HG03175 (cell line): ENCODE measurements around the gene LRFN3.
A peak's percentile ranks its signal among the peaks of the same experiment; 100 is the strongest.
"Not testable (repeated sequence)": the region's sequence is repeated elsewhere in the genome, so short reads cannot be mapped to it uniquely, and the experiment has no call there.

Experiments
- ATAC-seq: cut with Tn5 transposase; IDR thresholded peaks from one replicate; pipeline ENCODE4 v1.9.1; 2021; ENCODE audit warnings: mild to moderate bottlenecking, moderate library complexity; ENCODE audit not compliant: unreplicated experiment

LRFN3 gene

DNA sequence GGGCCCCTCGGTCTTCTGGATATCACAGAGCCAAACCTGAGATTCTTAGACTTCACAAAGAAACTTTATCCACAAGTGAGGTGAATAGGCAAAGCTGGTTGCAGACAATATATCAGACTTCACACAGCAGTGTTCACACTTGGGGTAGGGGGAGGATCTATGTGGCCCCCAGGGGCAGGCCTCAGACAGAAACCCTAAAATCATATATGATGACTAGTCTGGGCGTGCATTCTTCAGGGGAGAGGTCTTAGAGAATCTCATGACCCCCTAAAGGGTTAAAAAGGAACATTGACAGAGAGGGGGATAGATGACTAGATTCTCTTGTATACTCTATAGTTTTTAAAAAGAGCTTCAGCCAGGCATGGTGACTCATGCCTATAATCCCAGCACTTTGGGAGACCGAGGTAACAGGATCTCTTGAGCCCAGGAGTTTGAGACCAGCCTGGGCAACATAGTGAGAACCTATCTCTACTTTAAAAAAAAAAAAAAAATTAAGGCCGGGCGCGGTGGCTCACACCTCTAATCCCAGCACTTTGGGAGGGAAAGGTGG is 30.9 kb upstream of the LRFN3 start:
- ATAC-seq, result no peak

DNA sequence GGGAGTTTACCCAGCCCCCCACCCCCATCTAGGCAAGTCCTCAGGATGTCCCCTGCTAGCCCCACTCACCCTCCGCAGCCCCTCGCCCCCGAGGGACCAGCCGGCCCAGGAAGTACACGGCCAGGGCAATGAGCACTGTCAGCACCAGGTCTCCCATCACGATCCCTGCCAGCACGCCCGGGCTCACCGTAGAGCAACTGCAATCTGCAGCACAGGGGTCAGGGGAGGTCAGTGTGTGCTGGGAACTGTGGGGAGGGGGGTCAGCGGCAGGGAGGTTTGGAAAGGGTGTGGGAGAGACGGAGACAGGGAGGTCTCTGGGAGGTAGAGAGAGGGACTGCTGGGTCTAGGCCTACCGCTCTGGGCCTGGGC is 28.8 kb upstream of the LRFN3 start:
- ATAC-seq, result no peak

DNA sequence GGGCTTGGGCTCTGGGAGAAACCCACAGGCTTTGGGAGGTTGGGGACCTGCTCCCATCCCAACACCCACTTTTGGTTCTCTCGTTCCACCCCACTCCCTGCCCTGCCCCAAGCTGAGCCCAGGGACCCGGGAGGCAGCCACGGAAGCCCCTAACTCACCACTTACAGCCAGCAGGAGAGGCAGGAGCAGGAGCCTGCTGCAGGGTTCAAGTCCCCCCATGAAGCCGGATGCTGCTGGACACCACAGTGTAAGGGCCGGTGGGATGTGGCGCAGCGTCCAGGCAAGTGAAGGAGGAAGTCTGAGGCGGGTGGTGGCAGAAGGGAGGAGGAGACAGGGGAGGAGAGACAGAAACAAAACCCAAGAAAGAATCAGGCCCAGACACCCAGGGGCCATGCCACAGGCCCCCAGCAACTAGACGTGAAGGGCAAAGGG is 28.1 kb upstream of the LRFN3 start, which contains the start of gene TYROBP:
Gene TYROBP, minus strand, starts transcription at position 286 of the 432 bp plus-strand sequence. Its CDS starts 67 bp downstream, at position 219.
- no peak for ATAC-seq

DNA sequence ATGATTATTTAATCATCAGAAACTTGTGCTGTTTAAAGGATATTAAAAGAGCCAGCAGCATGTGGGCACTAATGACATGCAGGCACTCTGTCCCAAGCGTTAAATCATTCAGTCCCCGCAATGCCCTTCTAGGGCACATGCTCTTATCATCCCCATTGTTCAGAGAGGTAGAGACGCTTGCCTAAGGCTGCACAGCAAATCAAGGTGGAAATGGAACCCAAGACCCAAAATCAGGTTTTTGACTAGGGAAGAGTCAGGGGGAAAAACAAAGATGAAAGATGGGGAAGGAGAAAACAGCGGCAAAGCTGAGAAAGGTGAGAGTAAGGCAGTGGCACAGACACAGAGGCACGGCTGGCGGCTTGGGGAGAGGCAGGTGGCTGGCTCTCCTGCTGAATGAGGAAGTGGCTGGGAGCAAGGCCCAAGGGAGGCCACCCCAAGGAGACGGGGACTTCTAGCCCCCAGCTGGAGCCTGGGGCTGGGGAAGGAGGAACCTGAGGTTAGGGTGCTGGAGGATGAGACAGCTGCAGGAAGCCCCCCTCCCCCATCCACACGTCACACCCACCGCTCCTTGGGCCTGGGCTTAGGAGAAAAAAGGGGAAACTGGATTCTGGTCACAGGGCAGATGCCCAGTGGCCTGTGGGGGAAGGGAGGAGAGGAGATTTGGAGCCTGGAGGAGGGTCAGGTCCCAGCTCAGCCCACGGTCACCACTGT is 27.0 kb upstream of the LRFN3 start:
- ATAC-seq, result no peak

DNA sequence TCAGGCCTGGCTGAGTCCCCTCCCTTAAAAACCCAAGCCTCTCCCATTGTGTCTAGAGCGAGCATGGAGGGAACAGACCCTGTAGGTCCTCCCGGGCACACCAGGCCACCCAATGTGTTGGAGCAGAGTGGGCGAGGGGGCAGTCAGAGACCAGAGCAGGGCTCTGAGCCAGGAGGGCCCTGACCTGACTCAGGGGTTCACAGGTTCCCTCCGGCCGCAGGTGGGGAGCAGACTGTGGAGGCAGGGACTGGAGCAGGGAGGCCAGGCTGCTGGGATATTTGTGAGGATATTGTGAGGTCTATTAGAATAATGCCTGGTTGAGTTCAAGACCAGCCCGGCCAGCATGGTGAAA is 26.5 kb upstream of the LRFN3 start:
- no peak for ATAC-seq

DNA sequence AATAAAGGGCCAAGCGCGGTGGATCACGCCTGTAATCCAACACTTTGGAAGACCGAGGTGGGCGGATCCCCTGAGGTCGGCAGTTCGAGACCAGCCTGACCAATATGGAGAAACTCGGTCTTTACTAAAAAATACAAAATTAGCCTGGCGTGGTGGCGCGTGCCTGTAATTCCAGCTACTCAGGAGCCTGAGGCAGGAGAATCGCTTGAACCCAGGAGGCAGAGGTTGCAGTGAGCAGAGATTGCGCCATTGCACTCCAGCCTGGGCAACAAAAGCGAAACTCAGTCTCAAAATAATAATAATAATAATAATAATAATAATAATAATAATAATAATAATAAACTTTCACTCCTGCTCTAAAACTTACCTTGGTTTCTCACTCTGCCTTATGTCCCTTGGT is 25.8 kb upstream of the LRFN3 start:
- not testable (repeated sequence) for ATAC-seq

- no peak for ATAC-seq
Measured at GRCh38 chr19:35911173-35911572, 25.0 kb upstream of the LRFN3 start.

- ATAC-seq, result no peak
Measured at GRCh38 chr19:35911790-35912189, 24.4 kb upstream of the LRFN3 start.

- ATAC-seq, result no peak
Measured at GRCh38 chr19:35913589-35913988, 22.6 kb upstream of the LRFN3 start.

DNA sequence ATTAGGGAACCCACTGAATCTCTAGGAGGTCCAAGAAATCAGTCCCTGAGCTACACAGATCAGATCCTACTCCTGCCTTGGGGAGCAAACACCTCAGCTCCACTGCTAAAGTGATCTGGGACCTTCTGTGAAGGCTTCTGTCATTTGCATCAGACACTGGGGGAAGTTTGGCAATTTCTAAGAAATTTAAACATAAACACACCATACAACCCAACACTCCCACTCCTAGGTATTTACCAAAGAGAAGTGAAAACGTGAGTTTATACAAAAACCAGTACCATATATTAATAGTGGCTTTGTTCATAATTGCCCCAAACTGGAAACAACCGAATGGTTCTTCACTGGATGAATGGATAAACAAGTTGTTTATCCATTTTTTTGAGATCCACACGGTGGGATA is 20.7 kb upstream of the LRFN3 start:
- ATAC-seq, result no peak

- ATAC-seq, result no peak
Measured at GRCh38 chr19:35919306-35919705, 16.9 kb upstream of the LRFN3 start.

DNA sequence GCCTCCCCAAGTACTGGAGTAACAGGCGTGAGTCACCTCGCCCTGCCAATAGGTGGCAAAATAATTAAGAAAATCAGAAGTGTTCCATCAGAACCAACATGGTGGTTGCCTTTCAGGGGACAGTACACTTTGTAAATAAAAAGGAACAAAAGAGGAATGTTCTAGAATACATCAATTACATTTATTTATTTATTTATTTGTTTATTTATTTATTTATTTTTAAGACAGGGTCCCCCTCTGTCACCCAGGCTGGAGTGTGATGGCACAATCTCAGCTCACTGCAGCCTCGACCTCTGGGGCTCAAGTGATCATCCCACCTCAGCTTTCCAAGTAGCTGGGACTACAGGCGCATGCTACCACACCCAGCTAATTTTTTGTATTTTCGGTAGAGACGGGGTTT is 15.2 kb upstream of the LRFN3 start:
- no peak for ATAC-seq

- ATAC-seq, result no peak
Measured at GRCh38 chr19:35925501-35925900, 10.7 kb upstream of the LRFN3 start.

- ATAC-seq, result no peak
Measured at GRCh38 chr19:35928507-35928906, 7.7 kb upstream of the LRFN3 start.

GRCh38 chr19:35929876-35930275 is 6.3 kb upstream of the LRFN3 start:
- no peak for ATAC-seq

- peak; percentile 91 for ATAC-seq
Measured at GRCh38 chr19:35931161-35931873, 4.9 kb upstream of the LRFN3 start.

GRCh38 chr19:35931874-35932202 is 4.3 kb upstream of the LRFN3 start:
- ATAC-seq, result peak; percentile 2

GRCh38 chr19:35932291-35932936 is 3.8 kb upstream of the LRFN3 start:
- ATAC-seq, result no peak

- no peak for ATAC-seq
Measured at GRCh38 chr19:35936738-35937268, 629 bp downstream of the LRFN3 start.

- no peak for ATAC-seq
Measured at GRCh38 chr19:35937345-35938281, 1.4 kb downstream of the LRFN3 start.
